A549 (cell line): ENCODE data around the gene UBE2G2. TPM values are rescaled to one million over a fixed set of nuclear protein-coding genes. Genes with fewer than 3 reads are reported as not detected.

Experiments
- ATAC-seq, 2 experiments: fragments of 200-7000 bp in 1 of 2; fragments of >200 bp in 1 of 2; cut with Nextera tagmentation in 1 of 2; cut with Tn5 transposase in 1 of 2; 3 replicates each; pipeline versions ENCODE4 v1.8.0 to v1.9.1; 2018 to 2020; ENCODE audit warnings: mild to moderate bottlenecking in 1 of 2, moderate library complexity in 1 of 2
- CTCF ChIA-PET: fragments of 300-600 bp; sonication (Branson Sonifier 250); formaldehyde crosslinking; extraction: SDS; loops from one replicate; lab custom pipeline; 2021; ENCODE audit warnings: antibody characterized with exemption, inconsistent platforms; lab: Yijun Ruan, JAX
- POLR2A ChIA-PET: fragments of 350-600 bp; formaldehyde crosslinking; extraction: SDS; loops from one replicate; lab custom pipeline; 2021; ENCODE audit warnings: antibody characterized with exemption, inconsistent platforms; lab: Yijun Ruan, JAX
- DNase-seq, 2 experiments: peaks; one replicate each; pipeline versions ENCODE4 v3.0.0 to v3.0.0-alpha.2; 2011 to 2016; ENCODE audit warnings: low read depth in 1 of 2, low spot score in 1 of 2
- FAIRE-seq: peaks from 2 replicates; lab custom pipeline; 2011; peaks lifted over from hg19 to GRCh38; lab: Jason Lieb, UNC
- H3K27ac ChIP-seq, 2 experiments: fragments of >200 bp; sonication (Bioruptor Twin); formaldehyde crosslinking; 3 replicates each; pipeline ENCODE4 v1.5.1; 2016 to 2017
- H3K4me1 ChIP-seq: fragments of >200 bp; sonication (Bioruptor Twin); formaldehyde crosslinking; 3 replicates; pipeline ENCODE4 v1.6.1; 2016
- H3K4me2 ChIP-seq: fragments of >200 bp; sonication (Bioruptor Twin); formaldehyde crosslinking; 3 replicates; pipeline ENCODE4 v1.6.1; 2016
- H3K4me3 ChIP-seq: fragments of >200 bp; sonication (Bioruptor Twin); formaldehyde crosslinking; 3 replicates; pipeline ENCODE4 v1.5.1; 2016
- H3K9me3 ChIP-seq: fragments of >200 bp; sonication (Bioruptor Twin); formaldehyde crosslinking; 3 replicates; pipeline ENCODE4 v1.6.1; 2016
- BHLHE40 ChIP-seq: IDR thresholded peaks from 2 replicates; pipeline ENCODE4 v1.6.1; 2012; ENCODE audit warnings: low read depth, low read length, inconsistent platforms
- CBX2 ChIP-seq: fragments of 200-600 bp; sonication (generic); IDR thresholded peaks from 2 replicates; pipeline ENCODE4 v1.6.1; 2016; ENCODE audit warnings: low read depth, mild to moderate bottlenecking, borderline replicate concordance
- CEBPB ChIP-seq, 2 experiments: fragments of >200 bp in 1 of 2; sonication (Bioruptor Twin) in 1 of 2; formaldehyde crosslinking in 1 of 2; IDR thresholded peaks; 2 replicates each; pipeline ENCODE4 v1.6.1; 2012 to 2016
- CHD2 ChIP-seq: fragments of 150-350 bp; IDR thresholded peaks from 2 replicates; pipeline ENCODE4 v1.6.1; 2014; ENCODE audit warnings: low read length; ENCODE audit not compliant: partially characterized antibody
- EHF ChIP-seq: fragments of 250-450 bp; sonication (Bioruptor Pico); IDR thresholded peaks from 2 replicates; pipeline ENCODE4 v1.5.0; 2020; ENCODE audit warnings: mild to moderate bottlenecking
- FOSB ChIP-seq: fragments of 250-450 bp; sonication (Bioruptor Pico); IDR thresholded peaks from 2 replicates; pipeline ENCODE4 v1.5.0; 2020; ENCODE audit warnings: mild to moderate bottlenecking, moderate library complexity
- FOSL2 ChIP-seq, 2 experiments: fragments of 450-650 bp in 1 of 2; fragments of >200 bp in 1 of 2; sonication (Bioruptor Twin) in 1 of 2; formaldehyde crosslinking; IDR thresholded peaks; 2 replicates each; pipeline versions ENCODE4 v1.5.0 to v1.6.1; 2016 to 2020; ENCODE audit warnings: mild to moderate bottlenecking in 1 of 2, moderate library complexity in 1 of 2
- HDAC2 ChIP-seq: fragments of 200-600 bp; sonication (generic); IDR thresholded peaks from 2 replicates; pipeline ENCODE4 v1.6.1; 2016
- HOXA7 ChIP-seq: fragments of 250-450 bp; sonication (Bioruptor Pico); IDR thresholded peaks from 2 replicates; pipeline ENCODE4 v1.5.0; 2020; ENCODE audit warnings: mild to moderate bottlenecking, moderate library complexity
- HOXB13 ChIP-seq: fragments of 250-450 bp; sonication (Bioruptor Pico); IDR thresholded peaks from 2 replicates; pipeline ENCODE4 v1.5.0; 2020; ENCODE audit warnings: low read depth, mild to moderate bottlenecking, moderate library complexity
- HOXB5 ChIP-seq: fragments of 250-450 bp; sonication (Bioruptor Pico); IDR thresholded peaks from 2 replicates; pipeline ENCODE4 v1.5.0; 2020; ENCODE audit warnings: mild to moderate bottlenecking, moderate library complexity
- JUNB ChIP-seq: fragments of >200 bp; sonication (Bioruptor Twin); formaldehyde crosslinking; IDR thresholded peaks from 2 replicates; pipeline ENCODE4 v1.6.1; 2016
- KDM1A ChIP-seq: fragments of 200-600 bp; sonication (generic); IDR thresholded peaks from 2 replicates; pipeline ENCODE4 v1.6.1; 2016; ENCODE audit warnings: low read depth, mild to moderate bottlenecking
- MYC ChIP-seq: IDR thresholded peaks from 2 replicates; pipeline ENCODE4 v1.6.1; 2012; ENCODE audit warnings: mild to moderate bottlenecking, inconsistent platforms, low read length, improper control_type of control experiment, borderline replicate concordance
- NPAS2 ChIP-seq: fragments of 250-450 bp; sonication (Bioruptor Pico); IDR thresholded peaks from 2 replicates; pipeline ENCODE4 v1.8.0; 2022; ENCODE audit warnings: mild to moderate bottlenecking, moderate library complexity, borderline replicate concordance
- RAD21 ChIP-seq, 2 experiments: fragments of >200 bp in 1 of 2; sonication (Bioruptor Twin) in 1 of 2; formaldehyde crosslinking in 1 of 2; IDR thresholded peaks in 1 of 2; conservative IDR thresholded peaks in 1 of 2; 2 replicates in 1 of 2; 3 replicates in 1 of 2; pipeline ENCODE4 v1.6.1; 2012 to 2018; ENCODE audit warnings: inconsistent platforms in 1 of 2
- RNF2 ChIP-seq: fragments of 200-600 bp; sonication (generic); IDR thresholded peaks from 2 replicates; pipeline ENCODE4 v1.6.1; 2016; ENCODE audit warnings: low read depth, mild to moderate bottlenecking, antibody characterized with exemption, moderate library complexity, borderline replicate concordance
- TFCP2L1 ChIP-seq: fragments of 250-450 bp; sonication (Bioruptor Pico); IDR thresholded peaks from 2 replicates; pipeline ENCODE4 v1.5.0; 2021; ENCODE audit warnings: mild to moderate bottlenecking
- WGBS: methylation state at CpG from one replicate; pipeline ENCODE4 v1.1.6; 2017; ENCODE audit errors: missing lambda C conversion rate; 5-methylcytosine and 5-hydroxymethylcytosine counted together
- polyA plus RNA-seq, 4 experiments: library from polyadenylated mRNA; depleted of rRNA in 3 of 4; stranded (reverse); fragments of >200 nt; fragmentation: RNase III in 1 of 4; extraction: RNeasy Plus Mini Kit Qiagen cat#74134 plus additional on column Dnase treatment in 1 of 4; gene quantifications; 2 replicates in 3 of 4; 3 replicates in 1 of 4; pipeline ENCODE4 v1.2.3, GENCODE V29; 2011 to 2017
- TF ChIP-seq, protein P1 (sequence below): IDR thresholded peaks from 2 replicates; pipeline ENCODE4 v1.6.1; 2012; ENCODE audit warnings: low read depth, borderline replicate concordance
- TF ChIP-seq, protein P2 (sequence below): IDR thresholded peaks from 2 replicates; pipeline ENCODE4 v1.6.1; 2012
- TF ChIP-seq, protein P3 (sequence below): fragments of 450-650 bp; IDR thresholded peaks from 2 replicates; pipeline ENCODE4 v1.6.1; 2014; ENCODE audit warnings: antibody characterized with exemption
- TF ChIP-seq, protein P4 (sequence below): IDR thresholded peaks from 2 replicates; pipeline ENCODE4 v1.6.1; 2012
- TF ChIP-seq, protein P5 (sequence below): fragments of >200 bp; sonication (Bioruptor Twin); formaldehyde crosslinking; IDR thresholded peaks from 3 replicates; pipeline ENCODE4 v1.5.1; 2016
- TF ChIP-seq, protein P6 (sequence below): fragments of 250-450 bp; sonication (Bioruptor Pico); IDR thresholded peaks from 2 replicates; pipeline ENCODE4 v1.5.0; 2020; ENCODE audit warnings: low read depth, mild to moderate bottlenecking, moderate library complexity
- TF ChIP-seq, protein P7 (sequence below): fragments of 150-350 bp; IDR thresholded peaks from 2 replicates; pipeline ENCODE4 v1.6.1; 2014; ENCODE audit warnings: low read depth, mild to moderate bottlenecking, low read length

UBE2G2 gene
- polyA plus RNA-seq, 2 of the 4 experiments (the other 2 are of a cell fraction), result 56.9 to 68.2 TPM

DNA sequence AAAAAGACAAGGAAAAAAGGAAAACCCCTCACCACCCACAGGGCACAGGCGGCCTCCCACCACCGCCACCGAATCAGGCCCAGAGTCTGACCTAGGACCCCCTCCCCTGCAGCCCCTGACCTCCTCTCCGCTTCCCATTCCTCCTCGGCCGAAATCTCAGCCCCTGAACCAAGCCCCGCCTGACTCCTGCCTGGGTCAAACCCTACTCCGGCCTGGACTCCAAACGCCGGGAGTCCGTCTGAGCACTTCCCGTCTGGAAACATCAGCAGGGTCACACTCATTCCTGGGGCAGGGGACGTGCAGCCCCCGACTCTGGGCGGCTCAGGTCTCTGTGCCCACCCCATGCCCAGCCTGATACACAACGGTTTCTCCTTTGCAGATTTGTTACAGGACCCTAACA, 42.6 kb upstream of the UBE2G2 start (continued):
- TF ChIP-seq CHD2, result no peak

DNA sequence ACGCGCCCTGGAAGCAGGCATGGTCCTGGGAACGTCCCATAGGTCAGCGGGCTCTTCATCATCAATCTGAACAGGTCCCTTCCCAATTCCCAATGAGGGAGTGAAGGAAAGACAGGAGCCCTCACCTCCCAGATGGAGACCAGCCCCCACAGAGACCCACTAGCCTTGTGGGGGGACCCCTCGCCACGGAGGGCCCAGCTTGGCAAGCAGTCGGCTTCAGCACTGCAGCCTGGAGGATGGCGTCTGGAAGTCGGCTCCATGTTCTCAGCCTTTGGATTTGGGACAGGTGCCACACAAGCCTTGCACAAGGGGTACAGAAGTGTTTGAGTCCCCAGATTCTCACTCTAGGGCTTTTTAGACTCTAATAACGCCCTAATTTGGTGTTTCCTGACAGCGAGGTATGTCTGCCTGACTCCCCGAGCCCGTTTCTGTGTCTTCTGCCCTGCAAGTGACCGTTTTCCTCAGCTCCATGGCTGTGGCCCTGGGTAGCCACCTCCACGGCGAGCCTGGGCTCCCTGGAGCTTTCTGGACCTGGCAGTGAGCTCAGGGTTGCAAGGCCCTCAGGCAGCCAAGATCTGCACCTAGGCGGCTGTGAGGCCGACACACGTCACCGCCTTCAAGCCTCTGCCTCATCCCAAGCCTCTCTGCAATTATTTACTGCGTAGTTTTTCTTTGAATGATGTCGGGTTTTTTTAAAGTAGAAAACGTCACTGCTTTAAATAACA, 41.3 kb upstream of the UBE2G2 start:
- POLR2A ChIA-PET, result no interaction called here
- TF ChIP-seq, protein P1, sequence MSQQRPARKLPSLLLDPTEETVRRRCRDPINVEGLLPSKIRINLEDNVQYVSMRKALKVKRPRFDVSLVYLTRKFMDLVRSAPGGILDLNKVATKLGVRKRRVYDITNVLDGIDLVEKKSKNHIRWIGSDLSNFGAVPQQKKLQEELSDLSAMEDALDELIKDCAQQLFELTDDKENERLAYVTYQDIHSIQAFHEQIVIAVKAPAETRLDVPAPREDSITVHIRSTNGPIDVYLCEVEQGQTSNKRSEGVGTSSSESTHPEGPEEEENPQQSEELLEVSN, result no peak
- TF ChIP-seq TFCP2L1 (CRISPR knock-in tag) (no peak), FOSL2 (IDR thresholded peaks at IDR 0.05) (no peak), FOSL2 (CRISPR knock-in tag; IDR thresholded peaks at IDR 0.05) (no peak), HOXB5 (CRISPR knock-in tag) (no peak), CBX2 (no peak), CHD2 (no peak)

DNA sequence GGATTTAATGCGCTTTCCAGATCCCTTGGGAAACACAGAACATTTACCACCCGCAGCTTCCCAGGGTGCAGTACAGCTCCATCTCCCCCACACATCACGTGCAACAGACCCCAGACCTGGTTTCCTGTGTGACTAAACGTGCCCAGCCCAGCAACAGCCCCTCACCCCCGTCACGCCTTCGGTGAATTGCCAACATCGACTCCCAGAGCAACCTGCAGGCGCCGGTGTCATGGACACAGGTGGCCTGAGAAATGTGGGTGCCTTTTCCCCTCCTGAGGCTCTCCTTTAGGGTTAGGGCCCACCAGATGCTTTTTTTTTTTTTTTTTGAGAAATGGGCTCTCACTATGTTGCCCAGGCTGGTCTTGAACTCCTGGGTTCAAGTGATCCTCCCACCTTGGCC, 40.5 kb upstream of the UBE2G2 start:
- ChIA-PET CTCF (no interaction called here), POLR2A (no interaction called here)
- Histone ChIP-seq H3K4me1 (peaks cover 12% of the 10 kb centered on the region), H3K4me3 (no peak overlapping the region), H3K4me2 (no peak overlapping the region), H3K27ac (no peak overlapping the region), H3K9me3 (no peaks in the 10 kb centered on the region)
- no peak for ATAC-seq
- FAIRE-seq, result no peak
- no peak for TF ChIP-seq RNF2
- TF ChIP-seq MYC, result no peak
- no peak for DNase-seq
- 72% methylated on average over 10 of the region's 10 CpGs for WGBS

More for the DNA sequence above, 41.3 kb upstream of the UBE2G2 start:
- H3K4me2 ChIP-seq, result no peak overlapping the region
- FAIRE-seq (no peak), ATAC-seq (no peak), DNase-seq (no peak)
- peaks cover 12% of the 10 kb centered on the region for H3K4me1 ChIP-seq
- H3K4me3 ChIP-seq, result no peak overlapping the region
- no peak overlapping the region for H3K27ac ChIP-seq
- 71% methylated on average over 22 of the region's 23 CpGs for WGBS
- CTCF ChIA-PET, result no interaction called here
- H3K9me3 ChIP-seq, result no peaks in the 10 kb centered on the region

DNA sequence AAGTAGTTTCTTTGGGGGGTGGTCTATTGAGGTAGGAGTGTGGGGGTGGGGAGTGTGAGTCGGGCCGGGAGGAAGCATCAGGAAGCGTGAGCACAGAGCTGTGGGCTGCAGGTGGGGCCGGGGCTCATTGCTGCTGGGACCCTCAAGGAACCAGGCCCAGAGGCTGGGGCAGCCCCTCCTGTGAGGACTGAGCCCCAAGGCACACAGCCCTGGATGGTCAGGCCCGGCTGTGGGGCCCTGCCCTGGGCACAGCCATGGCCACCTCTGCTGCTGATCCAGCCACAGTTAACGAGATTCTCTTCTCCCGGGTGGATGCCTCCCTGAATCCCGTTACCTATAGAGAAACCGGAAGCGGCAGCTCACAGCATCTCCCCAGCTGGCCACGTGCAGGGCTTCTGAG, 39.2 kb upstream of the UBE2G2 start:
- ATAC-seq, result no peak
- TF ChIP-seq EHF (no peak), HOXA7 (CRISPR knock-in tag) (no peak), CEBPB (IDR thresholded peaks at IDR 0.05) (no peak), JUNB (no peak), FOSB (no peak), KDM1A (no peak), NPAS2 (no peak), HOXB13 (CRISPR knock-in tag) (no peak), RNF2 (no peak), RAD21 (conservative IDR thresholded peaks at IDR 0.05 in 1 of 2, IDR thresholded peaks at IDR 0.05 in 1 of 2) (no peak), BHLHE40 (no peak), HDAC2 (no peak)
- TF ChIP-seq, protein P2, sequence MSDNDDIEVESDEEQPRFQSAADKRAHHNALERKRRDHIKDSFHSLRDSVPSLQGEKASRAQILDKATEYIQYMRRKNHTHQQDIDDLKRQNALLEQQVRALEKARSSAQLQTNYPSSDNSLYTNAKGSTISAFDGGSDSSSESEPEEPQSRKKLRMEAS, result no peak
- TF ChIP-seq, protein P3, sequence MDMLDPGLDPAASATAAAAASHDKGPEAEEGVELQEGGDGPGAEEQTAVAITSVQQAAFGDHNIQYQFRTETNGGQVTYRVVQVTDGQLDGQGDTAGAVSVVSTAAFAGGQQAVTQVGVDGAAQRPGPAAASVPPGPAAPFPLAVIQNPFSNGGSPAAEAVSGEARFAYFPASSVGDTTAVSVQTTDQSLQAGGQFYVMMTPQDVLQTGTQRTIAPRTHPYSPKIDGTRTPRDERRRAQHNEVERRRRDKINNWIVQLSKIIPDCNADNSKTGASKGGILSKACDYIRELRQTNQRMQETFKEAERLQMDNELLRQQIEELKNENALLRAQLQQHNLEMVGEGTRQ, result no peak
- TF ChIP-seq, protein P4, sequence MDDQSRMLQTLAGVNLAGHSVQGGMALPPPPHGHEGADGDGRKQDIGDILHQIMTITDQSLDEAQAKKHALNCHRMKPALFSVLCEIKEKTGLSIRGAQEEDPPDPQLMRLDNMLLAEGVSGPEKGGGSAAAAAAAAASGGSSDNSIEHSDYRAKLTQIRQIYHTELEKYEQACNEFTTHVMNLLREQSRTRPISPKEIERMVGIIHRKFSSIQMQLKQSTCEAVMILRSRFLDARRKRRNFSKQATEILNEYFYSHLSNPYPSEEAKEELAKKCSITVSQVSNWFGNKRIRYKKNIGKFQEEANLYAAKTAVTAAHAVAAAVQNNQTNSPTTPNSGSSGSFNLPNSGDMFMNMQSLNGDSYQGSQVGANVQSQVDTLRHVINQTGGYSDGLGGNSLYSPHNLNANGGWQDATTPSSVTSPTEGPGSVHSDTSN, result no peak
- TF ChIP-seq, protein P5, sequence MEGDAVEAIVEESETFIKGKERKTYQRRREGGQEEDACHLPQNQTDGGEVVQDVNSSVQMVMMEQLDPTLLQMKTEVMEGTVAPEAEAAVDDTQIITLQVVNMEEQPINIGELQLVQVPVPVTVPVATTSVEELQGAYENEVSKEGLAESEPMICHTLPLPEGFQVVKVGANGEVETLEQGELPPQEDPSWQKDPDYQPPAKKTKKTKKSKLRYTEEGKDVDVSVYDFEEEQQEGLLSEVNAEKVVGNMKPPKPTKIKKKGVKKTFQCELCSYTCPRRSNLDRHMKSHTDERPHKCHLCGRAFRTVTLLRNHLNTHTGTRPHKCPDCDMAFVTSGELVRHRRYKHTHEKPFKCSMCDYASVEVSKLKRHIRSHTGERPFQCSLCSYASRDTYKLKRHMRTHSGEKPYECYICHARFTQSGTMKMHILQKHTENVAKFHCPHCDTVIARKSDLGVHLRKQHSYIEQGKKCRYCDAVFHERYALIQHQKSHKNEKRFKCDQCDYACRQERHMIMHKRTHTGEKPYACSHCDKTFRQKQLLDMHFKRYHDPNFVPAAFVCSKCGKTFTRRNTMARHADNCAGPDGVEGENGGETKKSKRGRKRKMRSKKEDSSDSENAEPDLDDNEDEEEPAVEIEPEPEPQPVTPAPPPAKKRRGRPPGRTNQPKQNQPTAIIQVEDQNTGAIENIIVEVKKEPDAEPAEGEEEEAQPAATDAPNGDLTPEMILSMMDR, result no peak
- TF ChIP-seq, protein P6, sequence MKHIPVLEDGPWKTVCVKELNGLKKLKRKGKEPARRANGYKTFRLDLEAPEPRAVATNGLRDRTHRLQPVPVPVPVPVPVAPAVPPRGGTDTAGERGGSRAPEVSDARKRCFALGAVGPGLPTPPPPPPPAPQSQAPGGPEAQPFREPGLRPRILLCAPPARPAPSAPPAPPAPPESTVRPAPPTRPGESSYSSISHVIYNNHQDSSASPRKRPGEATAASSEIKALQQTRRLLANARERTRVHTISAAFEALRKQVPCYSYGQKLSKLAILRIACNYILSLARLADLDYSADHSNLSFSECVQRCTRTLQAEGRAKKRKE (CRISPR knock-in tag), result no peak
- TF ChIP-seq, protein P7, sequence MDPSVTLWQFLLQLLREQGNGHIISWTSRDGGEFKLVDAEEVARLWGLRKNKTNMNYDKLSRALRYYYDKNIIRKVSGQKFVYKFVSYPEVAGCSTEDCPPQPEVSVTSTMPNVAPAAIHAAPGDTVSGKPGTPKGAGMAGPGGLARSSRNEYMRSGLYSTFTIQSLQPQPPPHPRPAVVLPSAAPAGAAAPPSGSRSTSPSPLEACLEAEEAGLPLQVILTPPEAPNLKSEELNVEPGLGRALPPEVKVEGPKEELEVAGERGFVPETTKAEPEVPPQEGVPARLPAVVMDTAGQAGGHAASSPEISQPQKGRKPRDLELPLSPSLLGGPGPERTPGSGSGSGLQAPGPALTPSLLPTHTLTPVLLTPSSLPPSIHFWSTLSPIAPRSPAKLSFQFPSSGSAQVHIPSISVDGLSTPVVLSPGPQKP, result no peak

More for the DNA sequence above, 39.2 kb upstream of the UBE2G2 start:
- no peak for FAIRE-seq
- Histone ChIP-seq H3K4me1 (0 out of 3 replicates have a peak, but pooled peaks cover 12% of the 10 kb centered on the region), H3K4me3 (no peak overlapping the region), H3K9me3 (no peaks in the 10 kb centered on the region), H3K27ac (no peak overlapping the region), H3K4me2 (no peak overlapping the region)
- DNase-seq, result no peak
- ChIA-PET POLR2A (no interaction called here), CTCF (interaction anchor here (0.7 kb wide), 1 partner anchor 11 kb away, joined by 3 read pairs; no protein-coding TSS in a partner anchor)
- 75% methylated on average over 7 of the region's 11 CpGs for WGBS
